Uterine smooth muscle cell (primary cell): ENCODE measurements around the gene MLKL. TPM values are rescaled to one million over a fixed set of nuclear protein-coding genes. Genes with fewer than 3 reads are reported as not detected.

Source experiments
- total RNA-seq: library from RNA; depleted of rRNA; stranded (reverse); fragments of >200 nt; gene quantifications from 2 replicates; pipeline ENCODE4 v1.2.3, GENCODE V29; 2014

MLKL gene
- total RNA-seq = 8.6 and 15.5 TPM in 2 replicates

GRCh38 chr16:74700438-74701225, at the start of gene MLKL:
Gene MLKL, minus strand, starts transcription at chr16:74700862. Its CDS starts 5,105 bp downstream, at chr16:74695757.

DNA sequence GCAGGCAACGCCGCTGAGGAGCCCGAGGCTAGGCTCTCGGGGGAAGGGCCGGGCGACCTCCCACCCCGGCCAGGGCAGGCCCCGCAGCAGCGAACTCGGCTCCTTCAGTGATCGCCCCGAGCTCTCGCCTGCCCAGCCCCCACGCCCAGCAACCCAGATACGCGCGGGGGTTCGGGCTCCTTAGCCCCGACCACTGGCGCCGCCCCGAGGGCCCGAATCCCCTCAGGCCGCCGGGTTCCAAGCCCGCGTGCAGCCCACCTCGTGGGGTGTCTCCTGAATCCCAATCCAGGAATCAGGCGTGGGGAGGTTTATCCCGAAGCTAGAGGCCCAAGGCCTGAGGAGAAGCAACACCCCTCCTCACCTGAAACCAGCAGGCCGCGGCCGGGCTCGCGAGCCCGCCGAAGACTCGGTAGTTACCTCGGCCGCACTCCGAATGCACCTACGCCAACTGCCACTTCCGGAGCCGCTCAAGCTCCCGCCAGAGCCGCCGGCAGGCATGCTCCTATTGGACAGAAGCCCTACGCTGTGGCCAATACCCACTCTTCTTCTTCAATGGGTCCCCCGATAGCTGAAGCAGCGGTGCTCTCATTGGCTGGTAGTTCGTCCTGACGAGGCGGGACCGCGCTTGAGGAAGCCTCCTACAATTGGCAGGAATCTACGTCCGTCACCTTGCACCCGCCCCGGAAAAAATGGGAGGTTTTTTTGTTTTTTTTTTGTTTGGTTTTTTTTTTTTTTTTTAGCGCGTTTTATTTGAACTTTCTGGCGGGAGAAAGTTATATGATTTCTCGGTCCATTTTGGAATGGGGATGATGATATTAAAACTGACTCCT, 34.0 kb downstream of the MLKL start, which contains the start of gene RFWD3:
RFWD3 (minus strand) TSS at position 453 of the 830 bp plus-strand sequence. CDS start 5,428 bp downstream, outside the sequence.

Other genes with a start within 250 kb of the MLKL start
- 124 and 188 TPM in 2 replicates for gene GLG1, start 93.7 kb downstream of the MLKL start, total RNA-seq
- 18.1 and 38.2 TPM in 2 replicates for gene RFWD3, start 34.0 kb downstream of the MLKL start, total RNA-seq
- gene FA2H, start 74.0 kb upstream of the MLKL start, total RNA-seq = not detected in 2 replicates